Mesendoderm (in vitro differentiated cells): ENCODE measurements around the gene TLCD3B.
"Not testable (repeated sequence)": the region's sequence is repeated elsewhere in the genome, so short reads cannot be mapped to it uniquely, and the experiment has no call there.

ENCODE experiments used
- DNase-seq: peaks from one replicate; pipeline ENCODE4 v3.0.0; 2013
- H2AK5ac ChIP-seq: 2 replicates; pipeline ENCODE4 v1.6.1; 2013; ENCODE audit warnings: low read length, inconsistent platforms
- H2BK120ac ChIP-seq: 2 replicates; pipeline ENCODE4 v1.6.1; 2013; ENCODE audit warnings: low read depth, mild to moderate bottlenecking, low read length, moderate library complexity, mixed read lengths
- H2BK15ac ChIP-seq: replicated peaks from 2 replicates; pipeline ENCODE4 v1.6.1; 2013; ENCODE audit warnings: low read depth, mild to moderate bottlenecking, moderate library complexity
- H2BK5ac ChIP-seq: 2 replicates; pipeline ENCODE4 v1.6.1; 2013; ENCODE audit warnings: low read length, inconsistent platforms
- H3K18ac ChIP-seq: 2 replicates; pipeline ENCODE4 v1.6.1; 2013; ENCODE audit warnings: mild to moderate bottlenecking, low read length, mixed read lengths
- H3K23ac ChIP-seq: one replicate; pipeline ENCODE4 v1.6.1; 2013; ENCODE audit warnings: low read length
- H3K27ac ChIP-seq: 2 replicates; pipeline ENCODE4 v1.5.1; 2013; ENCODE audit warnings: low read depth, mild to moderate bottlenecking, inconsistent platforms, low read length, moderate library complexity
- H3K27me3 ChIP-seq: 2 replicates; pipeline ENCODE4 v1.6.1; 2013; ENCODE audit warnings: low read length, control low read depth, mild to moderate bottlenecking, inconsistent platforms; ENCODE audit not compliant: insufficient read depth, poor library complexity
- H3K36me3 ChIP-seq: 2 replicates; pipeline ENCODE4 v1.6.1; 2013; ENCODE audit warnings: low read length, inconsistent platforms; ENCODE audit not compliant: control insufficient read depth, insufficient read depth
- H3K4ac ChIP-seq: one replicate; pipeline ENCODE4 v1.6.1; 2013; ENCODE audit warnings: low read depth, mild to moderate bottlenecking, low read length, moderate library complexity
- H3K4me1 ChIP-seq: 2 replicates; pipeline ENCODE4 v1.6.1; 2013; ENCODE audit warnings: low read depth, low read length, inconsistent platforms; ENCODE audit not compliant: control insufficient read depth
- H3K4me2 ChIP-seq: 2 replicates; pipeline ENCODE4 v1.6.1; 2013; ENCODE audit warnings: low read length
- H3K4me3 ChIP-seq: 2 replicates; pipeline ENCODE4 v1.5.1; 2013; ENCODE audit warnings: mild to moderate bottlenecking, low read length
- H3K56ac ChIP-seq: one replicate; pipeline ENCODE4 v1.6.1; 2013; ENCODE audit warnings: low read length
- H3K79me1 ChIP-seq: 2 replicates; pipeline ENCODE4 v1.6.1; 2013; ENCODE audit warnings: low read length, inconsistent platforms
- H3K79me2 ChIP-seq: 2 replicates; pipeline ENCODE4 v1.6.1; 2013; ENCODE audit warnings: mild to moderate bottlenecking, low read length; ENCODE audit not compliant: control insufficient read depth, insufficient read depth
- H3K9ac ChIP-seq: 2 replicates; pipeline ENCODE4 v1.6.1; 2013; ENCODE audit warnings: low read length, inconsistent platforms
- H4K5ac ChIP-seq: one replicate; pipeline ENCODE4 v1.6.1; 2013; ENCODE audit warnings: low read length
- H4K8ac ChIP-seq: one replicate; pipeline ENCODE4 v1.6.1; 2013; ENCODE audit warnings: low read depth, mild to moderate bottlenecking, control low read depth, low read length, moderate library complexity
- WGBS: extraction: QIAGEN DNeasy Blood & Tissue Kit; methylation state at CpG from one replicate; pipeline ENCODE4 v1.1.7; 2013; ENCODE audit warnings: low lambda C conversion rate, missing lambda C conversion rate; ENCODE audit not compliant: insufficient coverage; ENCODE audit errors: extremely low coverage; 5-methylcytosine and 5-hydroxymethylcytosine counted together

The TLCD3B gene

DNA sequence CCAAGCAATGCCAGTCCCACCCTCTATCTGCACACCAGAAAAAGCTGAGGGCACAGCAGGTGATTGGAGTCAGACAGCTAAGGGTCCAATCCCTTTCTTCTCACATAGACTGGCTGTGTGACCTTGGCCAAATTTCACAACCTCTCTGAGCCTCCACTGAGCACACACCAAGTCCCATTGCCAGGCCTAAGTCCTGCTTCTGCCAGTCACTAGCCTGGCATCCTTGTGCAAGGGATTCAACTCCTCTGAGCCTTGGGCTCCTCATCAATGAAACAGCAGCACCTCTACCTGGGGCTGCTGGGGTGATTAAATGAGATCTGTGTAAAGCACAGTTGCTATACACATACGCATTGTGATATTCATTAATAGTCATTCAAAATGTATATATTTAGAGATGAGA is 15.5 kb upstream of the TLCD3B start:
- H3K4me1 ChIP-seq: no peaks in the 10 kb centered on the region
- DNase-seq: no peak
- no peak overlapping the region for H3K4me2 ChIP-seq
- H3K9ac ChIP-seq: no peak overlapping the region
- no peak overlapping the region for H2AK5ac ChIP-seq
- H3K18ac ChIP-seq: no peak overlapping the region
- no peak overlapping the region for H2BK5ac ChIP-seq
- no peak overlapping the region for H2BK120ac ChIP-seq
- no peak overlapping the region for H4K5ac ChIP-seq
- WGBS: no CpG with 5 or more reads among the region's 1 CpG
- no peak overlapping the region for H3K23ac ChIP-seq
- H3K36me3 ChIP-seq: no peaks in the 10 kb centered on the region
- H3K27ac ChIP-seq: no peak overlapping the region
- H2BK15ac ChIP-seq: no peak overlapping the region
- H4K8ac ChIP-seq: no peak overlapping the region
- H3K56ac ChIP-seq: no peak overlapping the region
- no peak overlapping the region for H3K4me3 ChIP-seq
- no peaks in the 10 kb centered on the region for H3K27me3 ChIP-seq
- no peaks in the 10 kb centered on the region for H3K79me1 ChIP-seq
- H3K79me2 ChIP-seq: no peaks in the 10 kb centered on the region
- no peak overlapping the region for H3K4ac ChIP-seq

DNA sequence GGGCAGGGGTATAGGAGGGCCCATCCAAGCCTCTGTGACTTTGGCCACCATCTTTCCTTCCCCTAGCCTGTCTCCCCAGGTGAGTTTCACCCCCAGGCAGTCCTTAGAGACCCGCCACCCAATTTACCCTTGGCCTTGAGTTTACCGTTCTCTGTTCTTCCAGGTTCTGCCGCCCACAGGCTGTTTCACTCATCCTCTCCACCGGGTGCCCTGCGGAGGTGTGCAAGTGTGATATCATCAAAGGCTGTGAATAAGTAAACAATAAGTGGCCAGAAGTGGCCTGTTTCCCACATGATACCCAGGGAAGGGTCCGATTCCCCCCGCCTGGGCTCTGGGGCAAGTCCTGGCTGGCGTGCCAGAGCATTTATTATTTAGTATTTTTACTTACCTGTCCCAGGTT is 15.1 kb upstream of the TLCD3B start:
- no peak overlapping the region for H4K8ac ChIP-seq
- H3K27ac ChIP-seq: no peak overlapping the region
- no CpG with 5 or more reads among the region's 8 CpGs for WGBS
- H3K4ac ChIP-seq: no peak overlapping the region
- no peak overlapping the region for H2AK5ac ChIP-seq
- no peak overlapping the region for H3K23ac ChIP-seq
- no peak overlapping the region for H3K4me3 ChIP-seq
- no peak overlapping the region for H3K9ac ChIP-seq
- DNase-seq: no peak
- H2BK120ac ChIP-seq: no peak overlapping the region
- no peak overlapping the region for H3K18ac ChIP-seq
- H3K79me2 ChIP-seq: no peaks in the 10 kb centered on the region
- no peaks in the 10 kb centered on the region for H3K4me1 ChIP-seq
- no peaks in the 10 kb centered on the region for H3K79me1 ChIP-seq
- no peak overlapping the region for H2BK15ac ChIP-seq
- no peak overlapping the region for H3K56ac ChIP-seq
- no peak overlapping the region for H3K4me2 ChIP-seq
- no peak overlapping the region for H4K5ac ChIP-seq
- no peak overlapping the region for H2BK5ac ChIP-seq
- H3K36me3 ChIP-seq: no peaks in the 10 kb centered on the region
- no peaks in the 10 kb centered on the region for H3K27me3 ChIP-seq

DNA sequence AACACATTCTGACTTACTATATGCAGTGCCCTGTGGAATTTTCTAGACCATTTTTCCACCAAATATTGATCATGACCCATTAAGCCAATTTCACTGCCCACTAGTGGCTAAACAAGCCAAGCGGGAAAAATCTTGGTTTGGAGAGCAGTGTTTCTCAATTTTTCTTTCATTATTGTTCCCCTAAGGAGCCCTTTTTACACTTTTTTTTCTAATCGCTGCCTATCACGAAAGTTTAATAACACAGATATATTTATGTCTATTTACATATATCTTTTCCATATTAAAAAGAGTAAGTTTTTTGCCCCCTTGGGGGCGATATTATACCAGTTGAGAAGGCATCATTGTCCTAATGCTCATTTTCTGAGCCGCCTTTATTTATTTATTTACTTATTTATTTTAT is 10.8 kb upstream of the TLCD3B start:
- no peaks in the 10 kb centered on the region for H3K79me2 ChIP-seq
- no peaks in the 10 kb centered on the region for H3K4me1 ChIP-seq
- DNase-seq: no peak
- H3K4me3 ChIP-seq: no peak overlapping the region
- H3K23ac ChIP-seq: no peak overlapping the region
- no peak overlapping the region for H3K27ac ChIP-seq
- no peak overlapping the region for H3K56ac ChIP-seq
- H3K27me3 ChIP-seq: no peaks in the 10 kb centered on the region
- no peak overlapping the region for H3K9ac ChIP-seq
- H2BK5ac ChIP-seq: no peak overlapping the region
- H3K4ac ChIP-seq: no peak overlapping the region
- H3K18ac ChIP-seq: no peak overlapping the region
- no peak overlapping the region for H2BK120ac ChIP-seq
- no peak overlapping the region for H2BK15ac ChIP-seq
- no peaks in the 10 kb centered on the region for H3K36me3 ChIP-seq
- no peaks in the 10 kb centered on the region for H3K79me1 ChIP-seq
- H4K5ac ChIP-seq: no peak overlapping the region
- no peak overlapping the region for H4K8ac ChIP-seq
- no peak overlapping the region for H2AK5ac ChIP-seq
- H3K4me2 ChIP-seq: no peak overlapping the region
- WGBS: 100% methylated on average over 1 of the region's 5 CpGs

DNA sequence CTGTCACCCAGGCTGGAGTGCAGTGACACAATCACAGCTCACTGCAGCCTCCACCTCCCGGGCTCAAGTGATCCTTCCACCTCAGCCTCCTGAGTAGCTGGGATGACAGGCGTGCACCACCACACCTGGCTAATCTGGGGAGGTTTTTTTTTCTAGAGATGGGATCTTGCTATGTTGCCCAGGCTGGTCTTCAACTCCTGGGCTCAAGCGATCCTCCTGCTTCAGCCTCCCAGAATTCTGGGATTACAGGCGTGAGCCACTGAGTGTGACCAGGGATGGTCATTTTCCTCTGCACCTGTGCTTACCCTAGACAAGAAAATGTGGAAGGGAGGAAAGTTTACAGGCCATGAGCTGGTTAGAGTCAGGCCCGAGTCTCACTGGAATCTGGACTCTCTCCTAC is 9.6 kb upstream of the TLCD3B start:
- H4K5ac ChIP-seq, H2BK120ac ChIP-seq, H3K36me3 ChIP-seq: not testable (repeated sequence)

DNA sequence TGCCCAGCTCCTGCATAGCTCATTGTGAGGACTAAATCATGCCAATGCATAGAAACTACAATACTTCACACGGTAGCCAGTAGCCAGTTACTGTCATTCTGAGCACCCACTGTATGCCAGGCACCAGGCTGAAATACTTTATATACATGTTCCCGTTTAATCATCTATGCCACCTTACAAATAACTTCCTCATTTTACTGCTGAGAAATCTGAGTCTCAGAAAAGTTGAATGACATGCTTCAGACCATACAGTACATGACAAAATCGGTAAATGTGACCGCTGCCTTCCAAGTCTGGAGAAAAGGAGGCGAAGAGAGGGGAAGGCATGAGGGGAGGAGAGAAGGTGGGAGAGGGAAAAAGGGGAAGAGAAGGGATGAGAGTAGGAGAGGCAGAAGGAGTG is 9.2 kb upstream of the TLCD3B start:
- no peak overlapping the region for H2BK15ac ChIP-seq
- H3K9ac ChIP-seq: no peak overlapping the region
- H3K27ac ChIP-seq: no peak overlapping the region
- H3K23ac ChIP-seq: no peak overlapping the region
- no peaks in the 10 kb centered on the region for H3K79me2 ChIP-seq
- no peak overlapping the region for H4K5ac ChIP-seq
- no peaks in the 10 kb centered on the region for H3K27me3 ChIP-seq
- no peak overlapping the region for H2AK5ac ChIP-seq
- no peaks in the 10 kb centered on the region for H3K36me3 ChIP-seq
- H3K4ac ChIP-seq: no peak overlapping the region
- no peak overlapping the region for H4K8ac ChIP-seq
- WGBS: no CpG with 5 or more reads among the region's 5 CpGs
- no peak overlapping the region for H3K4me3 ChIP-seq
- no peak for DNase-seq
- no peak overlapping the region for H2BK5ac ChIP-seq
- no peak overlapping the region for H3K56ac ChIP-seq
- no peaks in the 10 kb centered on the region for H3K4me1 ChIP-seq
- H3K79me1 ChIP-seq: no peaks in the 10 kb centered on the region
- H2BK120ac ChIP-seq: no peak overlapping the region
- H3K18ac ChIP-seq: no peak overlapping the region
- H3K4me2 ChIP-seq: no peak overlapping the region

More for the DNA sequence above, 9.6 kb upstream of the TLCD3B start:
- not testable (repeated sequence) for H3K79me2 ChIP-seq, H3K4me1 ChIP-seq, H3K4ac ChIP-seq, H3K79me1 ChIP-seq, H3K18ac ChIP-seq, H3K9ac ChIP-seq, H3K4me2 ChIP-seq, H3K27me3 ChIP-seq, H2BK15ac ChIP-seq, H3K56ac ChIP-seq, H2BK5ac ChIP-seq, H3K4me3 ChIP-seq, DNase-seq, H3K27ac ChIP-seq, H4K8ac ChIP-seq, H2AK5ac ChIP-seq, H3K23ac ChIP-seq
- WGBS: no CpG with 5 or more reads among the region's 5 CpGs

DNA sequence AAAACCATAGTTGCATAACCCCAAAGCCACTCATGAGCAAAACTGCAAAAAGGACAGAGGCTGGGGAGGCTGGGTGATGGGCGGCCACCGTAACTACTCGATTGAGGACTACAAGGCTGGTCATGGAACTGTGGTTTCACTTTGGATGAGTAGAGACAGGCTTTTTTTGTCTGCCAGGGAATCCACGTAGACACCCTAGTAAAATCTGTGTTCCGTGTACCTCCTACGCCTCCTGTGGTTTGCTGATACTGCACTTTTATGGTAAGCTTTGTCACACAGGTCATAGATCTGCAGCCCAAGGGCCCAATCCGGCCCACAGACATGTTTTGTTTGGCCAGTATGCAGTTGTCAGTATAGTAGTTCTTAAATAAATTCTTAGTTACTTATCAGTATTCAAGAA is 2.2 kb upstream of the TLCD3B start:
- Histone ChIP-seq H2BK15ac (no peak overlapping the region), H3K27me3 (no peaks in the 10 kb centered on the region), H2BK120ac (no peak overlapping the region), H3K4ac (no peak overlapping the region), H3K4me3 (no peak overlapping the region), H3K18ac (no peak overlapping the region), H3K4me1 (peaks cover 5% of the 10 kb centered on the region), H3K23ac (no peak overlapping the region), H3K79me2 (no peaks in the 10 kb centered on the region), H3K9ac (no peak overlapping the region), H2AK5ac (no peak overlapping the region), H3K79me1 (no peaks in the 10 kb centered on the region), H3K27ac (no peak overlapping the region), H3K56ac (no peak overlapping the region), H4K8ac (no peak overlapping the region), H4K5ac (no peak overlapping the region), H3K4me2 (no peak overlapping the region), H3K36me3 (no peaks in the 10 kb centered on the region), H2BK5ac (no peak overlapping the region)
- DNase-seq: no peak
- no CpG with 5 or more reads among the region's 7 CpGs for WGBS
